HG03460 (cell line): ENCODE measurements around the gene SDK2.
A peak's percentile ranks its signal among the peaks of the same experiment; 100 is the strongest.

Experiments used
- ATAC-seq: cut with Tn5 transposase; IDR thresholded peaks from one replicate; pipeline ENCODE4 v1.9.1; 2021; ENCODE audit not compliant: unreplicated experiment

Gene SDK2

DNA sequence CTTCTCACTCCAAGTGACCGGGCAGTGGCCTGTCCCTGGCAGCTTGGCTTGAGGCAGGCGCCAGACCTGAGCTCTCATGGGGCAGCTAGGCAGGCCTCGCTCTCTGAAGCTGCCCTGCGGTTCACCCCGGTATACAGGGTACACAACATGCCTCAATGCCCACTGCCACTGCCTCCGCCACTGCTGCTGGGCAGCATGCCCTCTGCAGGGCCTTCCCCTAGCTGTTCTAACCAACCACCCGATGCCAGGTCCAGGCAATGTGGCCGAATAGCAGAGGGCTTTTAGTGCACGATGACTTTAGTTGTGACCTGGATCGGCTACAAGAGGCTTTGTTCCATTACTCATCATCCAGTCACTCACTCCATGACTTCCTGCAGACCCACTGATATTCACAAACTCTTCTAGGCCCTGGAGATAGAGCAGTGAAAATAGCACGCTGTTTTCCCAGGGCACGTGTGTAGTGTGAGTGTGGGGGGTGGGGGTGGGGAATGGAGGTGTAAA lies 352.2 kb downstream of the SDK2 start:
- no peak for ATAC-seq

DNA sequence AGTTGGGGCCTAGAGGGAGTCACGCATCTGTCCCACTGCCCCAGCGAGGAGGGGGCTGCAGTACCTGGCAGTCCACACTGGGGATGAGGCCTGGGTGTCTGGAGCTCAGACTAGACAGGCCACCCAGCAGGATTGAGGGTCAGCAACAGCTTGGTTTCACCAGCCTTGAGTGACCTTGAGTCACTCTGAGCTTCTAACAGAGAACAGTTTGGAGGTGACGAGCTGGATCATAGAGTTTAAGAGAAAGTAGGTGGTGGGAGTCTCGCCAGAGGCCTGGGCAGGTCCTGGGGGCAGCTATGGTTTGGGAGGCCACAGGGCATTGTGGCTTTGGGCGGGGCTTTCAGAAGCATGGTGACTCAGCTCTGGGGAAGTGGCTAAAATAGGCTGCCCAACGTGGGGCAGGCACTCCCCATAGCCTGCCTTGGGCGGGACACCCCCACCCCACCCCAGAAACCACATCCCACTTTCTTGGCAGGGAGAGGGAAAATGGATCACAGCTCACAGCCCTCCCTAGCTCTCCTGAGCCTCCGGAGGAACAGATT lies 352.9 kb downstream of the SDK2 start:
- peak; percentile 92 for ATAC-seq

DNA sequence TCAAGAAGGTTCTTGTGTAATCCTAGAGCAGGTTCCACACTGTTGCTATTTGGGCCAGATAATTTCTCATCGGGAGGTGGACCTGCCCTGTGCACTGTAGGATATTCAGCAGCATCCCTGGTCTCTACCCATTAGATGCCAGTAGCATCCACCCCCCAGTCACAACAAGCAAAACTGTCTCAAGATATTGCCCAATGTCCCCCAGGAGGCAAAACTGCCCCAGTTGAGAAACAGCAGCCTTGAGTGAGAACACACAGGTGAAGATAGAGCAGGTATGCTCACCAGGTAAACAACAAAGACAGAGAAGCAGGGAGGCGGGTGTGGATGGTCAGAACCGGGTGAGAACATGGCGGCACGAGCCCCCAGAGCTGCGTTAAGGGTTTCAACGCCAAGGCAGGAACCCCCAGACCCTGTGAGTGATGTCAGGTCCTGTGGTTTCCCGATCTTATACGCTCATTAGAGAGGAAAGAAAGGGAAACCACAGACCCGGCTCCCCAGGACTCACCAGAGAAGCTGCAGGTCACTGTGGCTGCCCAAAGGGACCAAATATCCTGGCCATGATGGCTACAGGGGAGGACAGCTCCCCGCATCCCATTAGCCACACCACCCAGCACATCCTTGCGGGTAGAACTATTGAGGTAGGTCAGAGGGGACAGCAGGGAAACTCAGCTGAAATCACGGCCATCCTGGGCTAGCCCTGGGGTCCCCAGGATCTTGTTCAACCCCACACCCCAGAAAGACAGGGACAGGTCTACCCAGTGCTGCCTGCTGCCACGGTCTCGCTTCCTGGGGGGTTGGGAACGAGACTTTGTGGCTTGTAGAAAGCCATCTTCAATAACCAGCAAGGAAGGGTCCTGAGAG lies 353.6 kb downstream of the SDK2 start:
- ATAC-seq = peak; percentile 41

DNA sequence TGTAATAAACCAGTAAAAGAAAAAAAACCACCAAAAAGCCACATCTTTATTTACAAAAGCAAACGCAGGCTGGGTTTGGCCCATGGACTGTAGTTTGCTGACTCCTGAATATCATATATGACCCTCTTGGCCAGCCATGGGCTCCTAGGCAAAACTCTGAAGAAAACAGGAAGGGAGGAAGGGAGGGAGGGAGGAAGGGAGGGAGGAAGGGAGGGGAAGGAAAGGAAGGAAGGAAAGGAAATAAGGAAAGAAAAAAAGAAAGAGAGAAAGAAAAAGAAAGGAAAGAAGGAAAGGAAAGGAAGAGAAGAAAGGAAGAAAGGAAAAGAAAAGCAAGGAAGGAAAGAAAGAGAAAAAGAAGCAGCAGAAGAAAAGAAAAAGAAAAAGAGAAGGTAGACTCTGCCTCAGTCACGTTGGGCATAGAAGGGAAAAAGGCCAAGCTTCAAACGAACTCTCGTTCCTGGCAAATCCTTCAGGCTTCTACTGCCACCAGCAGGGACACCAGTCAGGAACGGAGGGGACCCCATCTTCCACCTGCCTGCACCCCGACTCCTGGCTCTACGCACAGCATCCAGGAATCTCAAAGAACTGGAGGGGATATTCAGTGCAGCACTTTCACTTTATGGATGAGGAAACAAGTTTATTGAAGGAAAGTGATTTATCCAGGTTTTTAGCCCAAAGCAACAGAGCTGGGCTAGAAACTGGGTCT lies 354.5 kb downstream of the SDK2 start:
- ATAC-seq = no peak

DNA sequence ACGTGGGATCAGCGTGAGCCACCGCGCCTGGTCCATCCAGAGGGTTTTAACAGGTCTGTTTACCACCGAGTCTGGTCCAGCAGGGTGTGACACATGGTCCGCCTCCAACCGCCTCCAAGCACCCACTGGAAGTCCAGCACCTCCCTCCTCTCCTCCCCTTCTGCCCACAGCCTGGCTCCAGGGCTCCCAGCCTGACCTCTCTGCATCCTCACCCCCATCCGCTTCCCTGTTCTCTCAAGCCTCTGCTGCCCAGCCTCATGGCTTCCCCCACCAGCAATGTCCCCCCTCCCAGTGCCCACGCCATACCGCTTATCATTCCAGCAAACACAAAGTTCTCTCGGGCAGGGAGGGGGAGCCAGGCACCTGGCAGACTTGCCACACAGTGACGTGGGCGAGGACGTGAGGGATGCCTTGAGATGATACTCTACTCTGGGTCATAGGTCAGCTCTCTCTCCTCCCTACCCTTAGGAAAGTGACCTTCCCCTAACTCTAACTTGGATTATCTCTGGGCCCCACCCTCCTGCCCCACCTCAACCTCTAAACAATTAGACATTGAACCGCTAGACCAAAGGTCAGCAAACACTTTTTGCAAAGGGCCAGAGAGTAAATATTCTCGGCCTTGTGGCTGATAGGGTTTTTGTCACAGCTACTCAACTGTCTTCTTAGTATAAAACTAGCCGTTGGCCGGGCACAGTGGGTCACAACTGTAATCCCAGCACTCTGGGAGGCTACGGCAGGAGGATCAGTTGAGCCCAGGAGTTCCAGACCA lies 355.5 kb downstream of the SDK2 start:
- no peak for ATAC-seq

DNA sequence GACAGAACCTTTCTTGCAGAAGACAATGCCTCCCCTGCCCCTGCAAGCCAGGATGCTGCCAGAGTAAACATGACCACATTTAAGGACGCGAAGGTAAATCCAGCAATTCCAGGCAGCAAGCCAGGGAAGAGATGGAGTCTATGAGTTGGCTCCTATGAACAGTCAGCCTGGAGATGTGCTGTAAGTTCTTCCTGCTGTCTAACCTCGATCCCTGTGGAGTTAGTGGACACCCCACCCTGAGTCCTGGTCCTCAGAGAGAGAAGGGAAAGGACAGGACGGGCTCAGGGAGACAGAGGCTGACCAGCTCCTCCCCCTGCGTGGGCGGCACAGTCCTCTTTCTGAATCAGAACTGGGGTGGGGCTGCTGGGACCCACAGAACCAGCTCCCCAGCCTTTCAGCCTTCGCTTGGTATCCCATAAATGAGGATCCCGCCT lies 357.4 kb downstream of the SDK2 start:
- ATAC-seq = no peak

DNA sequence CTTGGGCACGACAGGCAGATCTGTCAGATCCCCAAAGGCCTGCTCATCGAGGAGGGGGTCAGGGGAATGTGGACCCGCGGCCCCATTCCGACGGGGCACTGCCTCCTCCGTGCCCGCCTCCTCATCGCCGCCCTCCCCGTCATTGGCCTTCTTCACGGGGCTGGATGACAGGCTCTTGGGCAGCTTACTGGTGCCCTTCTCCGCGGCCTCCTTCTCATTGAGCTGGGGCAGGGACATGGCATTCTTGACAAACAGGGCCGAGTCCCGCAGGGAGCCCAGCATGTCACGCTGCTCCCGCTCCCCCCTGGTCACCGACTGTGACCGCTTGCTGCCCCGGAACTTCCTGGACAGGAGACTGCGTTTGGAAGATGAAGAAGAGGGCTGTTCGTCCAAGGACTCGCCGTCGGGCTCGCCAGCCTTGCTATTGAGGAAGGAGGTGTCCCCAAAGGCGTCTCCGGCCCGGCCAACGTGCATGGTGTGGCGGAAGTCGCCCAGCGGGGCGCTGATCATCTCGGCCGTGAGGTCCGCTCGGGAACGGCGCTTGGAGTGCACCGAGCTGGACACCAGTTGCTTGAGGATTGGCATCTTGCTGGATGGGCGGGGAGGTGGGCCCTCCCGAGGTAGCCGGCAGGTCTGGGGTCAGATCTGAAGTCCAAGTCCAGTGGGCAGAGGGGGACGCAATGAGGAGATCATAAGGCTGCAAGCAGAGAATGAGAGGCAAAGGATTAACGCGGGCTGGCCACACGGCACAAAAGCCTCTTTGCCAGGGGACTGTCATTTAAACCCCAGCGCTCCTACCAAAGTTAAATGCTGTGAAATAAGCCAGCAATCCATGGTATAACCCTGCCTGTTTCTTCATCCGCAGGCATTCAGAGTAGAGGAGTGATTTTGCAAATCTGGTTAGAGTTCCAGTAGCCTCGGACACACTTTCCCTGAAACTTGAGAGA lies 358.1 kb downstream of the SDK2 start:
- no peak for ATAC-seq

DNA sequence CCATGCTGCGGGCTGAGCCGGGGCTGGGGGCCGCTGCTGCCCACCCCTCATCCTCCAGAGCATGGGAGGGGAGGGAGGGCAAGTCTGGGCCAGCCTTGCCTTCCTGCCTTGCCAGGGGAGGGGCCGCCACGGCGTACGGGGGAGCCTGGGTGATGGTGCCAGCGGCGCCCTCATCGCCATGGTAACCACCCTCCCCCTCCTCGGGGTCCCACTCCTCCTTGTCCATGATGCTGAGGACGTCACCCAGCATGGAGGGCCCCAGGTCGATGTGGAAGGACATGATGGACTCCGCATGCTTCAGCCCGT lies 358.7 kb downstream of the SDK2 start:
- ATAC-seq = no peak

DNA sequence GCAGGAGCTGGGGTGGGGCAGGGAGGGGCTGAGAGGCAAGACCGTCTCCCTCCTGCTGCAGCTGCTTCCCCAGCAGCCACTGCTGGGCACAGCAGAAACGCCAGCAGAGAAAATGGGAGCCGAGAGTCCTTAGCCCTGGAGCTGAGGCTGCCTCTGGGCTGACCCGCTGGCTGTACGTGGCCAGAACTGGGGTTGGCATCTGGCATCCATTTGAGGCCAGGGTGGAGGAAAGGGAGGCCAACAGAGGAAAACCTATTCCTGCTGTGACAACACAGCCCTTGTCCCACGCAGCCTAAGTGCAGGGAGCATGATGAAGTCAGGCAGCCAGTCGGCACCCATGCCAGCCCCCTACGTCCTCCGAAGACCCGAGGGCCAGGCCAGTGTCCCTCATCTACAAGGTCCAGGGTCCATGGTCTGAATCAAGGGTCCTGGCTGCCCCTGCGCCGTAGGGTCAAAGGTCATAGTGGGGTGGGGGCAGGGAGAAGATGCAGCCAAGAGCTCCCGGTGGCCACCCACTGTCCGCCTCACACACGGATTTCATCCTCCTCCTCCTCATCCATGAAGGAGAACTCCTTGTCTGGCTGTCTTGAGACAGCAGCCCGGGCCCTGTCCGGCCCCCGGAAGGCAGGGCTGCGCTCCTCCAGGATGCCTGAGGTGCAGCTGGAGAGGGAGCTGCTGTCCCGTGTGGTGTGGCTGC lies 359.2 kb downstream of the SDK2 start:
- no peak for ATAC-seq
